ENCODE data around the gene PLXNA4. TPM values are rescaled to one million over a fixed set of nuclear protein-coding genes. Genes with fewer than 3 reads are reported as not detected.

PLXNA4 gene
- total RNA-seq, 1 experiment from 2014 or later: 0.81 TPM

GRCh38 chr7:132114411-132114810 lies 461.9 kb downstream of the PLXNA4 start:
- no peak for ATAC-seq
- Mint-ChIP-seq H3K4me1 (peaks cover 8% of the 10 kb centered on the region), H3K36me3 (no peaks in the 10 kb centered on the region), H3K4me3 (no peak overlapping the region), H3K9me3 (no peaks in the 10 kb centered on the region), H3K27ac (no peak overlapping the region), H3K27me3 (ENCODE audit: low read depth) (no peaks in the 10 kb centered on the region)
- DNase-seq (ENCODE audit: low spot score): no peak
- TF ChIP-seq KAT7 (CRISPR knock-in tag; IDR thresholded peaks at IDR 0.05; ENCODE audit: borderline replicate concordance) (no peak), NFYB (CRISPR knock-in tag; conservative IDR thresholded peaks at IDR 0.05; ENCODE audit: low read depth) (no peak), ZNF512 (CRISPR knock-in tag; IDR thresholded peaks at IDR 0.05; ENCODE audit: borderline replicate concordance) (no peak)
- ChIA-PET CTCF (interaction anchor here (1.0 to 1.4 kb wide), 4 partner anchors 11 to 169 kb away, joined by 3 to 4 read pairs (median 3); no protein-coding TSS in a partner anchor), POLR2A (no interaction called here)

DNA sequence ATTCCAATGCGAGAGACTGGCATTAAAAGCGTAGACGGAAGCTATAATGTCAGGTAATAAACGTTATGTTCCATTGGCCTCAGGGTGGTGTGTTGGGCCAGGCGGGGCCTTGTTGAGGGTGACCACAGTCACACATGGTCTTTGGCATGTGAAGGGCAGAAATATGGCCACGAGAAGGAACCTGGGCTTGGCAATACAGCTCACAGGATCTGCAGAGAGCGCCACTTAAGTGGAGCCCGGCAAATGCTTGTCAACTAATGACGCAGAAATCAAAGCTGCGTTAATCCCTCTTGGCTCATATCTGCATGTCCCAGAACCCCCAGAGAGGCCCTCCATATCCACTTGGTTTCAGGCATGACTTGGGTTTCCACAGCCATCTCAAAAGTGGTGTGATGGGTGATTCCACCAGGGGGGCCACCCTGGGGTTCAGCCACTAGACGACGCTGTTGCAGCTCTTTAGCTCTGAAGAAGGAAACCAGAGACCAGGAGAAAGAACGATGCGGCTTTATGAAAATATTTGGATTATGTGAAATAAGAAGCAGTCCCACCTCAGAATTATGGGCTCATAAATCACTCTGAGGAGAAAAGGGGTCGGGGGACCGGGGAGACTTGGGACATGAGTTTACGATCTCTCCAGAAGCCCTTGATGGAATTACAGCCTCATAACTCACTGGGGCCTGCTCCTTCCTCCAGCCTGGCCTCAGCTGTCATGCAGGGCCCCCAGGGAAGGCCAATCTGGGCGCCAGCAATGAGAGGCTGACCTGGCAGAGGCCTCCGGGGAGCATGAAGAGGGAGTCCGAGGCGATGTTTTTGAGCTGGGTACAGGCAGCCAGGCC lies 462.5 kb downstream of the PLXNA4 start:
- H3K27me3 Mint-ChIP-seq (ENCODE audit: low read depth): no peaks in the 10 kb centered on the region
- H3K4me3 Mint-ChIP-seq: no peak overlapping the region
- POLR2A ChIA-PET: interaction anchor here (1.1 kb wide), 1 partner anchor 118 kb away, joined by 3 read pairs; no protein-coding TSS in a partner anchor
- no peaks in the 10 kb centered on the region for H3K36me3 Mint-ChIP-seq
- H3K9me3 Mint-ChIP-seq: no peaks in the 10 kb centered on the region
- no peak for DNase-seq (ENCODE audit: low spot score)
- no peak overlapping the region for H3K27ac Mint-ChIP-seq
- H3K4me1 Mint-ChIP-seq: peaks cover 7% of the 10 kb centered on the region
- no peak for ATAC-seq
- CTCF ChIA-PET: interaction anchor here (1.0 to 1.4 kb wide), 5 partner anchors 10 to 168 kb away, joined by 3 to 4 read pairs (median 3); no protein-coding TSS in a partner anchor
- TF ChIP-seq, protein P1, sequence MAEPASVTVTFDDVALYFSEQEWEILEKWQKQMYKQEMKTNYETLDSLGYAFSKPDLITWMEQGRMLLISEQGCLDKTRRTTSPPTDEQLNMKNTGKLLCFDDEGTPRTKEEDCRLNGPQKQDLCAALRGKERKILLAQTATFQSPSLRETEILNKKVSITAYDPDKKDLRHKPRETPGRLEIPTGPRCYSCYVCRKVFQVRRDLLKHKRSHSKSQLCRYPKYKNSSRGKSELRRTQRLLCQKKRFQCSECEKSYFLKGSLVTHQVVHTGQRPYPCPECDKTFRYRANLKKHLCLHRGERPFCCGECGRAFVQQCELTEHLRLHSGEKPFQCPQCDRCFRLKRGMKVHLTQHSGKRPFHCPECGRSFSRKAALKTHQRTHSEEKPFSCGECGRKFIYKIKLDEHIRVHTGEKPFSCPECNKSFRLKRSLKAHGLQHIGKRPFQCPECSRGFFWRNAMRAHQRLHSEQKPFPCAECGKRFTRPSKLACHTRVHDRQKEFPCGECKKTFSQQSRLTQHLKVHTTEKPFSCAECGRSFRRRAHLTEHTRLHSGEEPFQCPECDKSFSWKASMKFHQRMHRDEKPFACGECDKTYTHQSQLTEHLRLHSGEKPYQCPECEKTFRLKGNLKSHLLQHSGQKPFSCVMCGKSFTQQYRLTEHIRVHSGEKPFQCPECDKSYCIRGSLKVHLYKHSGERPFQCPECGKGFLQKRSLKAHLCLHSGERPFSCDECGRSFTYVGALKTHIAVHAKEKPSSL (CRISPR knock-in tag; conservative IDR thresholded peaks at IDR 0.05): no peak
- no peak for TF ChIP-seq ZSCAN18 (CRISPR knock-in tag; IDR thresholded peaks at IDR 0.05)
- no peak for TF ChIP-seq E2F1 (CRISPR knock-in tag; IDR thresholded peaks at IDR 0.05)
- no peak for TF ChIP-seq ATF2 (CRISPR knock-in tag; IDR thresholded peaks at IDR 0.05; ENCODE audit: borderline replicate concordance, low read depth)
- no peak for TF ChIP-seq FOXP1 (CRISPR knock-in tag; IDR thresholded peaks at IDR 0.05; ENCODE audit: borderline replicate concordance)
- TF ChIP-seq MYBL2 (CRISPR knock-in tag; IDR thresholded peaks at IDR 0.05): no peak
- no peak for TF ChIP-seq AR (CRISPR knock-in tag; IDR thresholded peaks at IDR 0.05)
- TF ChIP-seq, protein P2, sequence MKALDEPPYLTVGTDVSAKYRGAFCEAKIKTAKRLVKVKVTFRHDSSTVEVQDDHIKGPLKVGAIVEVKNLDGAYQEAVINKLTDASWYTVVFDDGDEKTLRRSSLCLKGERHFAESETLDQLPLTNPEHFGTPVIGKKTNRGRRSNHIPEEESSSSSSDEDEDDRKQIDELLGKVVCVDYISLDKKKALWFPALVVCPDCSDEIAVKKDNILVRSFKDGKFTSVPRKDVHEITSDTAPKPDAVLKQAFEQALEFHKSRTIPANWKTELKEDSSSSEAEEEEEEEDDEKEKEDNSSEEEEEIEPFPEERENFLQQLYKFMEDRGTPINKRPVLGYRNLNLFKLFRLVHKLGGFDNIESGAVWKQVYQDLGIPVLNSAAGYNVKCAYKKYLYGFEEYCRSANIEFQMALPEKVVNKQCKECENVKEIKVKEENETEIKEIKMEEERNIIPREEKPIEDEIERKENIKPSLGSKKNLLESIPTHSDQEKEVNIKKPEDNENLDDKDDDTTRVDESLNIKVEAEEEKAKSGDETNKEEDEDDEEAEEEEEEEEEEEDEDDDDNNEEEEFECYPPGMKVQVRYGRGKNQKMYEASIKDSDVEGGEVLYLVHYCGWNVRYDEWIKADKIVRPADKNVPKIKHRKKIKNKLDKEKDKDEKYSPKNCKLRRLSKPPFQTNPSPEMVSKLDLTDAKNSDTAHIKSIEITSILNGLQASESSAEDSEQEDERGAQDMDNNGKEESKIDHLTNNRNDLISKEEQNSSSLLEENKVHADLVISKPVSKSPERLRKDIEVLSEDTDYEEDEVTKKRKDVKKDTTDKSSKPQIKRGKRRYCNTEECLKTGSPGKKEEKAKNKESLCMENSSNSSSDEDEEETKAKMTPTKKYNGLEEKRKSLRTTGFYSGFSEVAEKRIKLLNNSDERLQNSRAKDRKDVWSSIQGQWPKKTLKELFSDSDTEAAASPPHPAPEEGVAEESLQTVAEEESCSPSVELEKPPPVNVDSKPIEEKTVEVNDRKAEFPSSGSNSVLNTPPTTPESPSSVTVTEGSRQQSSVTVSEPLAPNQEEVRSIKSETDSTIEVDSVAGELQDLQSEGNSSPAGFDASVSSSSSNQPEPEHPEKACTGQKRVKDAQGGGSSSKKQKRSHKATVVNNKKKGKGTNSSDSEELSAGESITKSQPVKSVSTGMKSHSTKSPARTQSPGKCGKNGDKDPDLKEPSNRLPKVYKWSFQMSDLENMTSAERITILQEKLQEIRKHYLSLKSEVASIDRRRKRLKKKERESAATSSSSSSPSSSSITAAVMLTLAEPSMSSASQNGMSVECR (CRISPR knock-in tag; IDR thresholded peaks at IDR 0.05; ENCODE audit: borderline replicate concordance): no peak
- no peak for TF ChIP-seq ZNF671 (CRISPR knock-in tag; IDR thresholded peaks at IDR 0.05)
- no peak for TF ChIP-seq ZNF423 (CRISPR knock-in tag; IDR thresholded peaks at IDR 0.05)
- TF ChIP-seq CREB1 (CRISPR knock-in tag; IDR thresholded peaks at IDR 0.05): no peak
- TF ChIP-seq TCF7 (CRISPR knock-in tag; IDR thresholded peaks at IDR 0.05; ENCODE audit: low read depth): no peak
- TF ChIP-seq IRF2 (CRISPR knock-in tag; IDR thresholded peaks at IDR 0.05; ENCODE audit: borderline replicate concordance, low read depth): no peak
- TF ChIP-seq TP53 (CRISPR knock-in tag; IDR thresholded peaks at IDR 0.05): no peak

Measured in WTC11 (cell line).